Measurements from ENCODE around the gene LHFPL6.

The LHFPL6 gene

GRCh38 chr13:39394796-39395678 is 208.0 kb downstream of the LHFPL6 start:
- H3K4me2 ChIP-seq (ENCODE audit: insufficient read depth, low read length) = no peak overlapping the region
- H3K4me1 ChIP-seq (ENCODE audit: insufficient read depth, low read length) = no peaks in the 10 kb centered on the region
- ATAC-seq (ENCODE audit: insufficient read depth, low read depth) (no peak), DNase-seq (no peak)
- no peak overlapping the region for H3K4me3 ChIP-seq (ENCODE audit: low read depth in 1 of 2, low read length in 2 of 2)
- H3K27ac ChIP-seq (ENCODE audit: low read length) = no peak overlapping the region
- H3K79me2 ChIP-seq (ENCODE audit: insufficient read depth, low read length) = no peaks in the 10 kb centered on the region
- H4K20me1 ChIP-seq (ENCODE audit: insufficient read depth, low read length) = no peaks in the 10 kb centered on the region
- H3K9me3 ChIP-seq (ENCODE audit: insufficient read depth, low read length, severe bottlenecking) = no peaks in the 10 kb centered on the region
- H2AFZ ChIP-seq (ENCODE audit: low read depth, low read length) = no peak overlapping the region
- TF ChIP-seq EZH2 (IDR thresholded peaks at IDR 0.05; ENCODE audit: borderline replicate concordance, low read depth, low read length, severe bottlenecking) = no peak
- TF ChIP-seq, protein P1, sequence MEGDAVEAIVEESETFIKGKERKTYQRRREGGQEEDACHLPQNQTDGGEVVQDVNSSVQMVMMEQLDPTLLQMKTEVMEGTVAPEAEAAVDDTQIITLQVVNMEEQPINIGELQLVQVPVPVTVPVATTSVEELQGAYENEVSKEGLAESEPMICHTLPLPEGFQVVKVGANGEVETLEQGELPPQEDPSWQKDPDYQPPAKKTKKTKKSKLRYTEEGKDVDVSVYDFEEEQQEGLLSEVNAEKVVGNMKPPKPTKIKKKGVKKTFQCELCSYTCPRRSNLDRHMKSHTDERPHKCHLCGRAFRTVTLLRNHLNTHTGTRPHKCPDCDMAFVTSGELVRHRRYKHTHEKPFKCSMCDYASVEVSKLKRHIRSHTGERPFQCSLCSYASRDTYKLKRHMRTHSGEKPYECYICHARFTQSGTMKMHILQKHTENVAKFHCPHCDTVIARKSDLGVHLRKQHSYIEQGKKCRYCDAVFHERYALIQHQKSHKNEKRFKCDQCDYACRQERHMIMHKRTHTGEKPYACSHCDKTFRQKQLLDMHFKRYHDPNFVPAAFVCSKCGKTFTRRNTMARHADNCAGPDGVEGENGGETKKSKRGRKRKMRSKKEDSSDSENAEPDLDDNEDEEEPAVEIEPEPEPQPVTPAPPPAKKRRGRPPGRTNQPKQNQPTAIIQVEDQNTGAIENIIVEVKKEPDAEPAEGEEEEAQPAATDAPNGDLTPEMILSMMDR (IDR thresholded peaks at IDR 0.05; ENCODE audit: borderline replicate concordance, extremely low read depth, low read length, poor library complexity, severe bottlenecking) = no peak
- H3K36me3 ChIP-seq (ENCODE audit: insufficient read depth, low read length) = no peaks in the 10 kb centered on the region
- no peaks in the 10 kb centered on the region for H3K27me3 ChIP-seq (ENCODE audit: insufficient read depth, low read length, poor library complexity)
- H3K9ac ChIP-seq (ENCODE audit: low read depth, low read length) = no peak overlapping the region

GRCh38 chr13:39391761-39392160 is 211.2 kb downstream of the LHFPL6 start:
- H3K79me2 ChIP-seq (ENCODE audit: insufficient read depth, low read length) = no peaks in the 10 kb centered on the region
- TF ChIP-seq, protein P1 (IDR thresholded peaks at IDR 0.05; ENCODE audit: borderline replicate concordance, extremely low read depth, low read length, poor library complexity, severe bottlenecking) = no peak
- no peak for TF ChIP-seq EZH2 (IDR thresholded peaks at IDR 0.05; ENCODE audit: borderline replicate concordance, low read depth, low read length, severe bottlenecking)
- no peak overlapping the region for H3K9ac ChIP-seq (ENCODE audit: low read depth, low read length)
- H3K27ac ChIP-seq (ENCODE audit: low read length) = no peak overlapping the region
- no peak overlapping the region for H3K4me3 ChIP-seq (ENCODE audit: low read depth in 1 of 2, low read length in 2 of 2)
- H3K27me3 ChIP-seq (ENCODE audit: insufficient read depth, low read length, poor library complexity) = no peaks in the 10 kb centered on the region
- ATAC-seq (ENCODE audit: insufficient read depth, low read depth) (no peak), DNase-seq (no peak)
- no peaks in the 10 kb centered on the region for H3K36me3 ChIP-seq (ENCODE audit: insufficient read depth, low read length)
- H3K9me3 ChIP-seq (ENCODE audit: insufficient read depth, low read length, severe bottlenecking) = no peaks in the 10 kb centered on the region
- no peak overlapping the region for H2AFZ ChIP-seq (ENCODE audit: low read depth, low read length)
- no peaks in the 10 kb centered on the region for H3K4me1 ChIP-seq (ENCODE audit: insufficient read depth, low read length)
- no peak overlapping the region for H3K4me2 ChIP-seq (ENCODE audit: insufficient read depth, low read length)
- H4K20me1 ChIP-seq (ENCODE audit: insufficient read depth, low read length) = no peaks in the 10 kb centered on the region

DNA sequence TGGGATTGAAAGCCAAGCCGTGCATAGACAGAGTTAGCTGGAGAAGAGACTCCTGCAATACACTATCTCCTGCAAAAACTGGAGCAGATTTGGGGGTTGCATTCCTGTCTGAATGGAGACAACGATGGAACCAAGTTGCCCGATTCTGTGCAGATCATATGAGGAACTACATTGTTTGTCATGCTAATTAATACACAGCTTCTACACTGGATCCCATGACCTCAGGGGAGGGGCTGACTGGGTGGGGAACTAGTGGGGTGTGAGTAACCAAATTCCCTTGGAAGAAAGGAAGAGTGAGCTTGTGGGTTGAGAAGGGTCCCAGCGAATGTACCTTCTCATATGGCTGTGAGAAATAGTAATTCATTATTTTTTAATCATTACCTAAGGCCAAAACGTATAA is 214.0 kb downstream of the LHFPL6 start:
- no peak for TF ChIP-seq EZH2 (IDR thresholded peaks at IDR 0.05; ENCODE audit: borderline replicate concordance, low read depth, low read length, severe bottlenecking)
- TF ChIP-seq, protein P1 (IDR thresholded peaks at IDR 0.05; ENCODE audit: borderline replicate concordance, extremely low read depth, low read length, poor library complexity, severe bottlenecking) = no peak
- Histone ChIP-seq H3K4me1 (ENCODE audit: insufficient read depth, low read length) (no peaks in the 10 kb centered on the region), H3K4me3 (ENCODE audit: low read depth in 1 of 2, low read length in 2 of 2) (no peak overlapping the region), H2AFZ (ENCODE audit: low read depth, low read length) (no peak overlapping the region), H3K4me2 (ENCODE audit: insufficient read depth, low read length) (no peak overlapping the region), H4K20me1 (ENCODE audit: insufficient read depth, low read length) (no peaks in the 10 kb centered on the region), H3K27ac (ENCODE audit: low read length) (no peak overlapping the region), H3K79me2 (ENCODE audit: insufficient read depth, low read length) (no peaks in the 10 kb centered on the region), H3K27me3 (ENCODE audit: insufficient read depth, low read length, poor library complexity) (no peaks in the 10 kb centered on the region), H3K36me3 (ENCODE audit: insufficient read depth, low read length) (no peaks in the 10 kb centered on the region), H3K9ac (ENCODE audit: low read depth, low read length) (no peak overlapping the region), H3K9me3 (ENCODE audit: insufficient read depth, low read length, severe bottlenecking) (no peaks in the 10 kb centered on the region)
- ATAC-seq (ENCODE audit: insufficient read depth, low read depth) = no peak
- no peak for DNase-seq
